WERI-Rb-1 (cell line): ENCODE measurements around the gene CAMSAP2.

ENCODE experiments used
- DNase-seq: peaks from one replicate; pipeline ENCODE4 v3.0.0-alpha.2; 2020
- H3K27ac ChIP-seq: fragments of 250-450 bp; sonication (Bioruptor Pico); 2 replicates; pipeline ENCODE4 v1.5.1; 2020; ENCODE audit warnings: mild to moderate bottlenecking, moderate library complexity
- H3K27me3 ChIP-seq: fragments of 250-450 bp; sonication (Bioruptor Pico); 2 replicates; pipeline ENCODE4 v1.5.1; 2021; ENCODE audit warnings: mild to moderate bottlenecking, low read depth, moderate library complexity; ENCODE audit not compliant: insufficient read depth, severe bottlenecking
- H3K36me3 ChIP-seq: fragments of 250-450 bp; sonication (Bioruptor Pico); 2 replicates; pipeline ENCODE4 v1.5.1; 2020; ENCODE audit warnings: mild to moderate bottlenecking, moderate library complexity
- H3K4me3 ChIP-seq: 2 replicates; pipeline ENCODE4 v1.5.1; 2011; ENCODE audit warnings: low read depth, mild to moderate bottlenecking, control low read depth, low read length
- H3K9me3 ChIP-seq: fragments of 250-450 bp; sonication (Bioruptor Pico); 2 replicates; pipeline ENCODE4 v1.5.1; 2021; ENCODE audit warnings: mild to moderate bottlenecking, moderate library complexity; ENCODE audit not compliant: severe bottlenecking
- CTCF ChIP-seq: IDR thresholded peaks from 2 replicates; pipeline ENCODE4 v1.5.1; 2011; ENCODE audit warnings: low read depth, mild to moderate bottlenecking, control low read depth, inconsistent platforms, low read length

CAMSAP2 gene

GRCh38 chr1:200895801-200896530 is 157.3 kb downstream of the CAMSAP2 start:
- Histone ChIP-seq H3K36me3 (peaks cover 6% of the 10 kb centered on the region; the same call in 1 of the 2 replicates), H3K27me3 (no peaks in the 10 kb centered on the region), H3K9me3 (no peaks in the 10 kb centered on the region), H3K4me3 (no peak overlapping the region), H3K27ac (no peak overlapping the region)
- no peak for DNase-seq
- no peak for TF ChIP-seq CTCF

GRCh38 chr1:200896531-200897196 is 158.0 kb downstream of the CAMSAP2 start:
- no peaks in the 10 kb centered on the region for H3K9me3 ChIP-seq
- H3K4me3 ChIP-seq: no peak overlapping the region
- H3K27me3 ChIP-seq: no peaks in the 10 kb centered on the region
- no peak overlapping the region for H3K27ac ChIP-seq
- H3K36me3 ChIP-seq: peaks cover 12% of the 10 kb centered on the region
- TF ChIP-seq CTCF: no peak
- DNase-seq: no peak

GRCh38 chr1:200897259-200897658 is 158.6 kb downstream of the CAMSAP2 start:
- Histone ChIP-seq H3K27me3 (no peaks in the 10 kb centered on the region), H3K4me3 (no peak overlapping the region), H3K9me3 (no peaks in the 10 kb centered on the region), H3K36me3 (peaks cover 17% of the 10 kb centered on the region), H3K27ac (no peak overlapping the region)
- TF ChIP-seq CTCF: no peak
- DNase-seq: no peak

- no peak overlapping the region for H3K27ac ChIP-seq
- peaks cover 17% of the 10 kb centered on the region for H3K36me3 ChIP-seq
- no peaks in the 10 kb centered on the region for H3K9me3 ChIP-seq
- no peaks in the 10 kb centered on the region for H3K27me3 ChIP-seq
- DNase-seq: no peak
- H3K4me3 ChIP-seq: no peak overlapping the region
- TF ChIP-seq CTCF: no peak
These were observed 160.3 kb downstream of the CAMSAP2 start for GRCh38 chr1:200899015-200899386.

GRCh38 chr1:200899451-200899915 is 160.8 kb downstream of the CAMSAP2 start:
- DNase-seq: peak; percentile 15

More at GRCh38 chr1:200899451-200899915, 160.8 kb downstream of the CAMSAP2 start:
- H3K36me3 ChIP-seq: peaks cover 17% of the 10 kb centered on the region
- H3K27me3 ChIP-seq: no peaks in the 10 kb centered on the region
- TF ChIP-seq CTCF: no peak
- no peak overlapping the region for H3K4me3 ChIP-seq
- H3K9me3 ChIP-seq: no peaks in the 10 kb centered on the region
- H3K27ac ChIP-seq: no peak overlapping the region
